Peyer's patch (tissue), 4 donors: Measurements from ENCODE around the gene PRKCA. TPM values are rescaled to one million over a fixed set of nuclear protein-coding genes. Genes with fewer than 3 reads are reported as not detected.

Experiments
- DNase-seq, 3 donors: peaks; one replicate each; pipeline ENCODE4 v3.0.0-alpha.2; 2017 to 2019
- H3K27ac ChIP-seq, 4 donors: fragments of 200-600 bp; sonication (generic); one replicate each; pipeline ENCODE4 v1.5.1; 2016 to 2019
- H3K27me3 ChIP-seq, 2 donors: fragments of 200-600 bp; sonication (generic); one replicate each; pipeline ENCODE4 v1.5.1; 2019
- H3K36me3 ChIP-seq, 3 donors: fragments of 200-600 bp; sonication (generic); one replicate each; pipeline ENCODE4 v1.5.1; 2016 to 2019
- H3K4me1 ChIP-seq, 4 donors: fragments of 200-600 bp; sonication (generic); one replicate each; pipeline ENCODE4 v1.5.1; 2016 to 2019
- H3K4me3 ChIP-seq, 4 donors: fragments of 200-600 bp; sonication (generic); 1 replicate in 3 of 4; 2 replicates in 1 of 4; pipeline ENCODE4 v1.5.1; 2016 to 2019; ENCODE audit warnings: mild to moderate bottlenecking in 1 of 4
- H3K9me3 ChIP-seq, 4 donors: fragments of 200-600 bp; sonication (generic); one replicate each; pipeline ENCODE4 v1.5.1; 2016 to 2019; ENCODE audit warnings: mild to moderate bottlenecking in 1 of 4
- CTCF ChIP-seq, 6 experiments: fragments of 450-650 bp in 4 of 6; fragments of 200-600 bp in 2 of 6; sonication (generic) in 1 of 6; IDR thresholded peaks; one replicate each; pipeline ENCODE4 v1.5.1; 2017 to 2019; ENCODE audit warnings: antibody characterized with exemption in 6 of 6, mild to moderate bottlenecking in 3 of 6, moderate library complexity in 1 of 6
- POLR2A ChIP-seq, 2 donors: fragments of 450-650 bp; IDR thresholded peaks; one replicate each; pipeline ENCODE4 v1.5.1; 2017; ENCODE audit warnings: antibody characterized with exemption in 2 of 2, mild to moderate bottlenecking in 2 of 2, moderate library complexity in 2 of 2
- total RNA-seq, 4 donors: library from RNA; depleted of rRNA; stranded (reverse); fragments of >200 nt; gene quantifications; one replicate each; pipeline ENCODE4 v1.1.0, GENCODE V29; 2016

PRKCA gene
- total RNA-seq, 4 donors from 2014 or later = 32.2 to 47.0 (median 43.5) TPM

GRCh38 chr17:66301367-66301863 is 998 bp upstream of the PRKCA start:
- H3K36me3 ChIP-seq = no peaks in the 10 kb centered on the region
- no peaks in the 10 kb centered on the region for H3K27me3 ChIP-seq
- no peak for TF ChIP-seq CTCF (IDR thresholded peaks at IDR 0.05)
- TF ChIP-seq POLR2A (IDR thresholded peaks at IDR 0.05) = no peak
- H3K4me3 ChIP-seq = peak overlapping the region; percentile 59 to 85 (median 73)
- H3K4me1 ChIP-seq = peaks cover 0 to 25% (median 4%) of the 10 kb centered on the region in 4 donors
- no peak for DNase-seq
- H3K27ac ChIP-seq = peak overlapping the region in 1 of 4 donors; percentile 72
- no peaks in the 10 kb centered on the region for H3K9me3 ChIP-seq

- peak in 1 of 2 donors; percentile 27 for TF ChIP-seq POLR2A (IDR thresholded peaks at IDR 0.05)
- peak in 1 of 6 experiments; percentile 9 for TF ChIP-seq CTCF (IDR thresholded peaks at IDR 0.05)
- H3K27me3 ChIP-seq = no peaks in the 10 kb centered on the region
- no peaks in the 10 kb centered on the region for H3K9me3 ChIP-seq
- H3K36me3 ChIP-seq = no peaks in the 10 kb centered on the region
- DNase-seq = peak; percentile 25 to 85 (median 73)
- peak overlapping the region; percentile 59 to 85 (median 73) for H3K4me3 ChIP-seq
- peak overlapping the region; percentile 68 to 94 (median 74) for H3K27ac ChIP-seq
- H3K4me1 ChIP-seq = peaks cover 0 to 31% (median 4%) of the 10 kb centered on the region in 4 donors
Measured at GRCh38 chr17:66302761-66303626, 581 bp downstream of the PRKCA start.

GRCh38 chr17:66304304-66305174 is 2.1 kb downstream of the PRKCA start:
- peaks cover 0 to 31% (median 4%) of the 10 kb centered on the region in 4 donors for H3K4me1 ChIP-seq
- DNase-seq = peak in 2 of 3 donors; percentile 56 to 58
- H3K27ac ChIP-seq = peak overlapping the region; percentile 33 to 94 (median 72)
- H3K9me3 ChIP-seq = no peaks in the 10 kb centered on the region
- peak overlapping the region; percentile 59 to 85 (median 73) for H3K4me3 ChIP-seq
- TF ChIP-seq POLR2A (IDR thresholded peaks at IDR 0.05) = no peak
- TF ChIP-seq CTCF (IDR thresholded peaks at IDR 0.05) = peak in 3 of 6 experiments; percentile 26 to 35 (median 31)
- H3K36me3 ChIP-seq = no peaks in the 10 kb centered on the region
- no peaks in the 10 kb centered on the region for H3K27me3 ChIP-seq

GRCh38 chr17:66306446-66306845 is 4.0 kb downstream of the PRKCA start:
- Histone ChIP-seq H3K4me1 (peaks cover 0 to 29% (median 3%) of the 10 kb centered on the region in 4 donors), H3K27me3 (no peaks in the 10 kb centered on the region), H3K36me3 (no peaks in the 10 kb centered on the region), H3K4me3 (no peak overlapping the region), H3K27ac (no peak overlapping the region), H3K9me3 (no peaks in the 10 kb centered on the region)
- TF ChIP-seq CTCF (IDR thresholded peaks at IDR 0.05) = no peak
- no peak for TF ChIP-seq POLR2A (IDR thresholded peaks at IDR 0.05)
- DNase-seq = no peak

GRCh38 chr17:66307257-66307656 is 4.8 kb downstream of the PRKCA start:
- no peak for DNase-seq
- no peaks in the 10 kb centered on the region for H3K9me3 ChIP-seq
- H3K4me1 ChIP-seq = peaks cover 0 to 25% (median 2%) of the 10 kb centered on the region in 4 donors
- no peaks in the 10 kb centered on the region for H3K36me3 ChIP-seq
- TF ChIP-seq POLR2A (IDR thresholded peaks at IDR 0.05) (no peak), CTCF (IDR thresholded peaks at IDR 0.05) (no peak)
- no peaks in the 10 kb centered on the region for H3K27me3 ChIP-seq
- H3K27ac ChIP-seq = no peak overlapping the region
- H3K4me3 ChIP-seq = no peak overlapping the region
